GM21825 (cell line): Measurements from ENCODE around the gene RPL38.
"Not testable (repeated sequence)": the region's sequence is repeated elsewhere in the genome, so short reads cannot be mapped to it uniquely, and the experiment has no call there.

Experiments
- ATAC-seq: cut with Tn5 transposase; IDR thresholded peaks from one replicate; pipeline ENCODE4 v1.9.1; 2021; ENCODE audit warnings: mild to moderate bottlenecking, moderate library complexity; ENCODE audit not compliant: unreplicated experiment

The RPL38 gene

DNA sequence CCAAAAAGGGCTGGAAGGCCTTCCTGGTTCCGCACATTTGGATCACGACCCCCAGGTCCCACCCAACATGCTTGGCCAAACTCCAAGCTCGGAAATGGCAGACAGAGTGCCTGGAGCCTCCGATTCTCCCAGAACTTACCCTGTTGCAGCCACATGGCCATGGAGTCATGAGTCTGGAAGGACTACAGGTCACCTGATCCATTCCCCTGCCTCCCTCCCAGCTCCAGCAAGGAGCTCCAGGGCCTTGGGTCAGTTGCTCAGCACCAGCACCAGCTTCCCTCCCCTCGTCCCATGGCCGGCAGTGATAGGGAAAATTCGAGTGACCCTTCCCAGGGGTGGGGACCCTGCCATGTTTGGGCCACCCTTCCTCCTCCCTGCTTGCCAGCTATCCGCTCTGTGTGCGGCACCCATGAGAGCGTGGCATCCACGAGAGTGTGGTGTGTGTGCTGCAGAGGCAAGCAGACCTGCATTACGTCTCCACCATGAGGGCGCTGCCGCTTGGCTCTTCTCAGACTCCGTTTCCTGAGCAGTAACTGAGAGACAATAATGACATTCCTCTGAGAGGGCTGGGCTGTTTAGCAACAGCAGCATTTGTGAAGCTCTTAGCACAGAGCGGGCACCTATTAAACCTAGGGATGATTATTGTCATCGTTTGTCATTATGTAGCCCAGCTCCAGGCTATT is 21.3 kb upstream of the RPL38 start:
- no peak for ATAC-seq

GRCh38 chr17:74183411-74183810 is 20.1 kb upstream of the RPL38 start:
- ATAC-seq: no peak

- ATAC-seq: no peak
Observed at GRCh38 chr17:74185571-74186185, 17.8 kb upstream of the RPL38 start.

DNA sequence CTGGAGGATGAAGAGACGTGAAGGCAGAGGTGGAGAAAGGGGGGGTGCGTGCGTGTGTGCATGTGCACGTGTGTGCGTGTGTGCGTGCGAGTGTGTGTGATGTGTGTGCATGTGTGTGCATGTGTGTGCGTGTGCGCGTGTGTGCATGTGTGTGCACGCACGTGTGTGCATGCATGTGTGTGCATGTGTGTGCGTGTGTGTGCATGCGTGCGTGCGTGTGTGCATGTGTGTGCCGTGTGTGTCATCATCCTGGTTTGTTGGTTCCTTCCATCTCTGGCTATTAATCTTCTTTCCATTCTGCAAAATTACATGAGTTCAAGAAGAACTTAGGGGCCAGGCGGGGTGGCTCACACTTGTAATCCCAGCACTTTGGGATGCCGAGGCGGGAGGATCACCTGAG is 17.0 kb upstream of the RPL38 start:
- ATAC-seq: no peak

- no peak for ATAC-seq
Observed at GRCh38 chr17:74187761-74188160, 15.7 kb upstream of the RPL38 start.

GRCh38 chr17:74188687-74189086 is 14.8 kb upstream of the RPL38 start:
- ATAC-seq: not testable (repeated sequence)

DNA sequence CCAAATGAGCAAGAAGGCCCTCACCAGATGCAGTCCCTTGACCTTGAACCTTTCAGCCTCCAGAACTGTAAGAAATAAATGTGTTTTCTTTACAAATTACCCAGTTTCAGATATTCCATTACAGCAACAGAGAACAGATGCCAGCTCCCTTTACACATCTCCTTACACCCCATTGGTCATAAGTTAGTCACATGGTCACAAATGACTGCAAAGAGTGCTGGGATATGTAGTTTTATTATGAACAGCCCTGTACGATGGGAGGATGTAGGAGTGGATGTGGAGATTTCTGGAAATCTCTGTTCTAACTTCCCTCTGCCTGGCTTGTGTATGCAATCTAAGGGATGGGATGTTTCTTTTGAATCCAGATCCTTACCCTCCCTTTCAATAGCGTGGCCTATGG is 13.3 kb upstream of the RPL38 start:
- ATAC-seq: no peak

GRCh38 chr17:74190807-74191406 is 12.6 kb upstream of the RPL38 start:
- no peak for ATAC-seq

- ATAC-seq: no peak
Observed at GRCh38 chr17:74192950-74193781, 10.3 kb upstream of the RPL38 start.

DNA sequence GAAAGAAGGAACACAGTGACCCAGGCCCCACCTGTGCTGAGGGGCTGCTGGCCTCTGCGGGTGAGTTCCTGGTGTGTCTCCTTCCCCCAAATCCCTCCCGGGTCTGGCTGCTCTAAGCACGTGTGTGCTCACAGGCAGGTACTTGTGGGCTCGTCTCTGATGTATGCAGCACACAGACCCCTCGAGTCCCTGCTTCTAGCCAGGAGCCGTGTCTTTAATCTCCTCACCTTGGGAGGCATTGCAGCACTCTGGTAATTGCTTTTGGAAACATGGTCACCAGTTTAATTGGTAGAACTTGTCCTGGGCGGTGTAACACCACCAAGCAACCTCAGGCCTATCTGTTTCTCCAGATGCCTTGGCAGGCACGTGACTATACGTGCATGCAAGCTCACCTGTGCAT is 8.8 kb upstream of the RPL38 start:
- ATAC-seq: no peak

GRCh38 chr17:74196541-74197317 is 6.7 kb upstream of the RPL38 start:
- no peak for ATAC-seq

DNA sequence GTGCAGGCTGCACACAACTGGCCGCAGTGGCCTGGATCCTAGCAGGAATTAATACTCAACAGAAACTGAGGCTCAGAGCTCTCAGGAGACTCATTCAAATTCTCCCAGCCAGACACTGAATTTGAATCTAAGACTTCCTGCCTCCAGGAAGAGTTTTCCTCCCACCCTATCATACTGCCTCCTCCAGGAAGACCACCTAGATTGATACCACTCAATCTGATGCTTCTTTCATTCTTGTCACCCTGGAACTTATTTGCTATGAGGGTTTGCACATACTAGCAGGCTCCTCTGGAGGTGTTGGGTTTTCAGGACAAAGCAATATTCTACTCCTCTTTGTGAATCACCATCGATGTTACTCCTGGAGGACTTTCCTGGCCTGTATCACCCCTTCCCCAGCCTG is 5.7 kb upstream of the RPL38 start:
- ATAC-seq: no peak

DNA sequence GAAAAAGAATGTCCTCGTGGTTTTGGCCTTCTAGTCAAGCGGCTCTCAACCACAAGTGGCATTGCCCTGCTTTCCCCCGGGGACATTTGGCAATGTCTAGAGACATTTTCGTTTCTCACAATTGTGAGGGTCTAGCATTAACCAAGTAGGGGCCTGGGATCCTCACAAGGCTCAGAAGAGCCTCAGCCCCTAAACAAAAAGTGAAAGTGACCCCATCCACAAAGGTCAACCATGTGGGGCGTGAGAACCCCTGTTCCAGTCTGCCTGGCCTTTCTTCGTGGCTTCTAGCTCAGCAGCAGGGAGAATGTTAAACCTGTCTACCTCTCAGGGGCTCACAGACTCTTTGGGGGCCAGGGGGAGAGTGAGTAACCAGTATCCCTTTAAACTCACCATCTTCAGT is 4.8 kb upstream of the RPL38 start:
- ATAC-seq: no peak

DNA sequence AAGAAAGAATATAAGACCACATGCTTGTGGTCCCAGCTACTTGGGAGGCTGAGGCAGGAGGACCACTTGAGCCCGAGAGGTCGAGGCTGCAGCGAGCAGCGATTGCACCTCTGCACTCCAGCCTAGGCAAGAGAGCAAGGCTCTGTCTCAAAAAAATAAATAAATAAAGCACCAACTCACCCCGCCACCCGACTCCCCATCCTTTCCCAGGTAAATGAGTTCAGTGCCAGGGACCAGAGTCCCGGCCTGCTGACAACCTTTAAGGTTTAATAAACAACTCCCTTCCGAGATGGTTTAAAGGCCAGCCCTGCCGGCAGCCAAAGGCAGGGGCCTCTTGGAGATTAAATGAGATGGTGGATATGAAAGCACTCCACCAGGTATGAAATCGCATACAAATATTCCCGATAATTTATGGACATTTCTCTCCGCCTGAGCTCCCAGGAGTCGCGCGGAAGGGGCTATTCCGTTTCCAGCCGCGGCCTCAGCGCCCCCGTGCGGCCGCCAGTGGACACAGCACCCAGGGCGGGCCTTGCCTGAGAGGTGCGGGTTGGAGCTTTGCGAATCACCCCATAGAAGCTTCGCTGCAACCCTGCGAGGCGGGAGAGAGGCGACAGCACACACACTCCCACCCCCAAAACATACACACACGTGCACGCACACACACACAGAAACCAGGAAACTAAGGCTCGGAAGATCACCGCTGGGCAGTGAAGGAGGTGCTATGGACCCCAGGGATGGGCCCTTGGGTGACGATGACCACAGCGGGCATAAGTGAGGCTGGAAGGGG is 4.0 kb upstream of the RPL38 start:
- ATAC-seq: no peak

DNA sequence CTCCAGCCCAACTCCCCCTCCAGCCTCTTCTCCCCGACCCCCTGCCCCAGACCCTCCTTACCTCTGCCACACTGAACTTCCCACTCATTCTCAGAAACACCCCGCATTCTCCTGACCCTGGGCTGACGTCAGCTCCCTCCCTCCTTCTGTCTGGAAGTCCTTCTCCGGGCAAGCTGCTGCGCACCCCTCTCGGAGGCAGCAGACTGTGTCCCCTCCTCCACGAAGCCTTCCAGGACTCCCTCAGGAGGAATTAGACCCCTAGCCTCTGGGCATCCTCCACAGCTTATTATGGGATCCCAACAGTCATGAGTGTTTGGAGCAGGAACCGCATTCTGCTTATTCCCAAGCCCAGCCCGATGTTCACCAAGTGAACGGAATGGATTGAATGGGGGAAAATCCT is 3.4 kb upstream of the RPL38 start:
- no peak for ATAC-seq

- ATAC-seq: no peak
Observed at GRCh38 chr17:74201250-74201649, 2.2 kb upstream of the RPL38 start.

DNA sequence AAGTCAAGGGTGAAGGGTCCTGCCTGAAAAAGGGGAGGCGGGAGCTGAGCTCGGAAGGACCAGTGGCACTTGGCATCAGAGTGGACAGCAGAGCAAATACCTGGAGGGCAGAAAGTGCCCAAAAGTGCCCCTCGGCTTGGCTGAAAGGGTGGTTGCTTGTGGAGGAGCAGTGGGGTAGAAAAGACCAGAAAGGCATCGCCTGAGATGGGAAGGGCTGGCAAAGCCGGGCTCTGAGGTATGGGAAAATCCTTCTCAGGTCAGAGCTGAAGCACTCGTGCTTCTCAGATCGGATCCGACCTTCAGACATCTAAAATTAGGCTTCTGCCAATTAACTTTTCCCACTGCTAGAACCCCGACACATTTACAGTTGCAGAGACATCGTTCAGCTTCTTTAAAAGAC is 1.5 kb upstream of the RPL38 start:
- no peak for ATAC-seq

DNA sequence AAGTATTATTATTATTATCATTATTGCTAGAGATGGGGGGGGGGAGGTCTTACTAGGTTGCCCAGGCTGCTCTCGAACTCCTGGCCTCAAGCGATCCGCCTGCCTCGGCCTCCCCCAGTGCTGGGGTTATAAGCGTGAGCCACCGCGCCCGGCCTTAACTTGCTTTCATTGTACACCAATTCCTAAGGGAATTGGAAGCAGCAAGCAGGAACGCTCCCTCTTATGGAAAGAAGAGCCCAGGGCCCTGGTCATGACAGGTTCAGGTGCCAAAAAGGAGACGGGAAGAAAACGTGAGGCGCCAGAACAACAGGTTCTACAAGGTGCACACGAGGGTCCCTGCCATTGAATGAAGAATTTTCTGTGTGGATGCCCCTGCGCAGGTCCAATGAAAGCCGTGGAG is 540 bp upstream of the RPL38 start:
- ATAC-seq: no peak

DNA sequence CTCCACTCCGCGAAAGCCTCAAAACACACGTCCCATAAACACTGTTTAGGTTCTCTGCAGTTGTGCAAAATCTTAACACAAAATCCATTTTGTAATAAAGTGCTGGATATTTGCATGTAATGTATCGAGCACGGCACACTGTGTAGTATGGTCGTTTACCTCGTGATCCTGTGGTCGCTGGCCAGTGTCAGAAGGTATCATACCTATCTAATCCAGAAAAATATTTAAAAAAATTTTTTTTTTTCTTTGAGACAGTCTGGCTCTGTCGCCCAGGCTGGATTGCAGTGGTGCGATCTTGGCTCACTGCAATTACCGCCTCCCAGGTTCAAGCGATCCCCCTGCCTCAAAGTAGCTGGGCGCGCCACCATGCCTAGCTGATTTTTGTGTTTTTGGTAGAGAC is 996 bp downstream of the RPL38 start:
- ATAC-seq: no peak

DNA sequence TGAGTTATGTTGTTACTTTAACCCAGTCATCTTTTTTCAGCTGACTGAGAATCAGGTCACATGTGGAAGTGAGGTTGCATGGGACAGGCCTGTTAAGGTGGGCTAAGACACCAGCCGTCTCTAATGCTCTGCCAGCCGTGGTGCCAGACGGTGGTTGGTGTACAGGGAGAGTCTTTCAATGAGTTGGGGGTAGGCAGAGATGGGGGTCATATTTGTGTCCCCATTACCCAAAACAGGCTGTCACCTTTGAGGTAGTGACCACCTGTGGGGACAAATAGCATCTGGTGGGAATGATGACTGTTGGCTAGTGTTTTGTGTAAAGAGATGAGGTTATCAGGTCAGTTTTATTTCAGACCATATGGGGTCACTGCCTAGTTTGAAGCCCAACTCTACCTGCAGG is 1.8 kb downstream of the RPL38 start:
- ATAC-seq: no peak
